ENCODE data around the gene SOX18. TPM values are rescaled to one million over a fixed set of nuclear protein-coding genes. Genes with fewer than 3 reads are reported as not detected.

SOX18 gene
- total RNA-seq, 1 donor from 2014 or later, result not detected

DNA sequence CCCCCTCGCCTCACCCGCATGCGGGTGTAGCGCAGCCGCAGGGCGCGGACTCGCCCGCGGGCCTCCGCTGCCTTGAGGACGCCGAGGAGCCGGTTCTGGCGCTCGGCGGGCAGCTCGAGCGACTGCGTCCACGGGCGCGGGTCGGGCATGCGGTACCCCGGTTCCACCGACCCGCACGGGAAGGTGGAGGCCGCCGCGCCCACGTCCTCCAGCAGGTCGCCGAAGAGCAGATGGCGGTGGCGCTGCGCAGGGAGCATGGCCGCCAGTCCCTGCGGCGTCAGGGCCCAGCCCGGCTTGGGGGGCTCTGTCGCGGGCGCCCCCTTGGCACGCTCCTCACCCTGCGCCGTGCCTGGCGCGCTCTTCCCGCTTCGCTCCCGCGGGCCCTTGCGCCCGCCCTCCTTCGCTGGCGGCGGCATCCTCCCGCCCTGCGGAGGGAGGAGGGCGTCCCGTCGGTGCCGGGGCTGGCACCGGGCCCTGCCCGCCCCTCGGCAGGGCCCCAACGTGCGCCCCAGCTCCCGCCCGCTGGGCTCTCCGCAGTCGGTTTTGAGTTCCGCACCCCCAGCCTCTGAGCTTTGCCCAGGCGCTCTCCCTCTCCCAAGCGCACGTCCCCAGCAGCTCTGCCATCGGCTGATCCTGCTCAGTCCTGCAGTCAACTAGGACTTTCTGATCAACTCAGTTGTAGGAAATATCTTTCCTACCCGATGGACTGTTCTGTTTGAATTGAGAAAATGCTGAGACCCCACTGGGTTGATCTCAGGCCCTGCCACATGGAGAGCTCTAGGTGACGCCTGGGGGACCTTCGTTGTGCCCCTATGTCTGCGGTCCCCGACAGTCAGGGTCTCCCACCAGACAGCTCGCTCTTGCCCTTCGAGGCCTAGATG, 34.6 kb upstream of the SOX18 start, which contains the start of gene LKAAEAR1:
Gene LKAAEAR1, minus strand, starts transcription at position 595 of the 881 bp plus-strand sequence. Its CDS starts 179 bp downstream, at position 416.
- Histone ChIP-seq H3K36me3 (no peaks in the 10 kb centered on the region), H3K4me2 (peak within 1 kb of the TSS; percentile 97), H4K20me1 (ENCODE audit: low read depth) (peaks cover 19% of the 10 kb centered on the region), H3K9me3 (ENCODE audit: low read depth) (no peaks in the 10 kb centered on the region), H3K27me3 (peaks cover 92% of the 10 kb centered on the region), H3K4me1 (peaks cover 23% of the 10 kb centered on the region), H3K79me2 (ENCODE audit: low read depth) (no peaks in the 10 kb centered on the region), H3K27ac (no peak within 1 kb of the TSS), H3K9ac (no peak within 1 kb of the TSS), H3F3A (ENCODE audit: low read depth) (peaks cover 47% of the 10 kb centered on the region), H3K4me3 (peak within 1 kb of the TSS; percentile 61), H2AFZ (replicated peaks) (peak within 1 kb of the TSS; percentile 84)
- peak within 1 kb of the TSS; percentile 90 for H3K4me3 Mint-ChIP-seq
- DNase-seq (ENCODE audit: low spot score), result peak; percentile 54
- no peak within 1 kb of the TSS for H3K27ac Mint-ChIP-seq
- peaks cover 37% of the 10 kb centered on the region for H3K4me1 Mint-ChIP-seq
- H3K9me3 Mint-ChIP-seq, result peaks cover 15% of the 10 kb centered on the region
- H3K27me3 Mint-ChIP-seq (ENCODE audit: insufficient read depth, low read depth), result peaks cover 37% of the 10 kb centered on the region
- TF ChIP-seq CTCF (IDR thresholded peaks at IDR 0.05), result peak; percentile 34
- TF ChIP-seq EZH2 (IDR thresholded peaks at IDR 0.05), result peak; percentile 9
- TF ChIP-seq EZH2phosphoT487 (IDR thresholded peaks at IDR 0.05), result peak; percentile 65
- H3K36me3 Mint-ChIP-seq, result no peaks in the 10 kb centered on the region

GRCh38 chr20:64083378-64083803, 34.0 kb upstream of the SOX18 start:
- H3K27me3 Mint-ChIP-seq (ENCODE audit: insufficient read depth, low read depth), result peaks cover 30% of the 10 kb centered on the region
- DNase-seq (ENCODE audit: low spot score), result peak; percentile 94
- no peaks in the 10 kb centered on the region for H3K36me3 Mint-ChIP-seq
- Histone ChIP-seq H2AFZ (replicated peaks) (peak overlapping the region; percentile 84), H3K79me2 (ENCODE audit: low read depth) (no peaks in the 10 kb centered on the region), H3K4me1 (peaks cover 27% of the 10 kb centered on the region), H3K9ac (no peak overlapping the region), H3K4me2 (peak overlapping the region; percentile 97), H3K27ac (no peak overlapping the region), H4K20me1 (ENCODE audit: low read depth) (peaks cover 19% of the 10 kb centered on the region), H3K27me3 (peaks cover 87% of the 10 kb centered on the region), H3F3A (ENCODE audit: low read depth) (peaks cover 54% of the 10 kb centered on the region), H3K36me3 (no peaks in the 10 kb centered on the region), H3K4me3 (peak overlapping the region; percentile 61), H3K9me3 (ENCODE audit: low read depth) (no peaks in the 10 kb centered on the region)
- peak overlapping the region; percentile 73 for H3K4me3 Mint-ChIP-seq
- H3K27ac Mint-ChIP-seq, result no peak overlapping the region
- peaks cover 41% of the 10 kb centered on the region for H3K4me1 Mint-ChIP-seq
- peak; percentile 65 for TF ChIP-seq CTCF (IDR thresholded peaks at IDR 0.05)
- TF ChIP-seq EZH2 (IDR thresholded peaks at IDR 0.05), result no peak
- peaks cover 15% of the 10 kb centered on the region for H3K9me3 Mint-ChIP-seq

GRCh38 chr20:64082820-64083377, 33.5 kb upstream of the SOX18 start:
- Mint-ChIP-seq H3K9me3 (peaks cover 12% of the 10 kb centered on the region), H3K27ac (no peak overlapping the region), H3K27me3 (ENCODE audit: insufficient read depth, low read depth) (peaks cover 25% of the 10 kb centered on the region), H3K4me1 (peaks cover 41% of the 10 kb centered on the region), H3K36me3 (no peaks in the 10 kb centered on the region), H3K4me3 (peak overlapping the region; percentile 73)
- Histone ChIP-seq H3K4me1 (peaks cover 27% of the 10 kb centered on the region), H3K9ac (no peak overlapping the region), H3K4me3 (peak overlapping the region; percentile 61), H3K27ac (no peak overlapping the region), H4K20me1 (ENCODE audit: low read depth) (peaks cover 19% of the 10 kb centered on the region), H3K27me3 (peaks cover 82% of the 10 kb centered on the region), H3F3A (ENCODE audit: low read depth) (peaks cover 55% of the 10 kb centered on the region), H3K4me2 (peak overlapping the region; percentile 97), H3K79me2 (ENCODE audit: low read depth) (no peaks in the 10 kb centered on the region), H2AFZ (replicated peaks) (no peak overlapping the region), H3K9me3 (ENCODE audit: low read depth) (no peaks in the 10 kb centered on the region), H3K36me3 (no peaks in the 10 kb centered on the region)
- DNase-seq (ENCODE audit: low spot score), result no peak
- TF ChIP-seq EZH2phosphoT487 (IDR thresholded peaks at IDR 0.05) (no peak), EZH2 (IDR thresholded peaks at IDR 0.05) (no peak)
